ENCODE measurements around the gene GLDN. TPM values are rescaled to one million over a fixed set of nuclear protein-coding genes. Genes with fewer than 3 reads are reported as not detected.

The GLDN gene
- total RNA-seq, 1 donor from 2014 or later, result 0.09 TPM

DNA sequence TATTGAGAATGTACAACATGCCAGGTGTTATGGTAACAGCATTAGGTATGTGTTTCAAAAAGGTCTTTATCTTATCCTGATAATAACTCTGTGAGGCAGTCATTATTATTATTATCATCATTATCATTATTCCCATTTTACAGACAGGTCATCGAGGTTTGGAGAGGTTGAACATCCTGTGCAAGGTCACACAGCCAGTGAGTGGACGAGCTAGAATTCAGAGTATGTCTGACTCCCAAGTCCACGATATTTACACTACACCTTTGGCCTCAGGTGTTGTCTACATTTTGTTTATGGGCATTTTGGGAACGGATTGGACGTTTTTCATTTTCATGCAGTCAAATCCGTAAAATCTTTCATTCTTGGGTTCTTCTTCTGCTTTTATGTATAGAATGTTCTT is 24.0 kb downstream of the GLDN start:
- Histone ChIP-seq H3K27me3 (ENCODE audit: insufficient read depth, low read length) (peaks cover 24% of the 10 kb centered on the region), H3K9ac (ENCODE audit: low read length) (no peak overlapping the region), H3K36me3 (ENCODE audit: insufficient read depth, low read length) (no peaks in the 10 kb centered on the region), H3K9me3 (ENCODE audit: insufficient read depth, low read depth, low read length) (no peaks in the 10 kb centered on the region), H3K4me1 (ENCODE audit: insufficient read depth, low read length) (peaks cover 18% of the 10 kb centered on the region), H3K4me2 (ENCODE audit: low read length) (no peak overlapping the region), H4K20me1 (ENCODE audit: insufficient read depth, low read length) (no peaks in the 10 kb centered on the region), H3K27ac (ENCODE audit: low read depth, low read length) (no peak overlapping the region), H3K79me2 (ENCODE audit: insufficient read depth, low read length) (no peaks in the 10 kb centered on the region), H2AFZ (ENCODE audit: low read depth, low read length) (no peak overlapping the region), H3K4me3 (ENCODE audit: insufficient read depth, low read depth, low read length) (no peak overlapping the region)
- Mint-ChIP-seq H3K4me1 (ENCODE audit: low read depth, unreplicated experiment) (peaks cover 2% of the 10 kb centered on the region), H3K27me3 (ENCODE audit: low read depth, unreplicated experiment) (no peaks in the 10 kb centered on the region), H3K36me3 (ENCODE audit: low read depth, unreplicated experiment) (no peaks in the 10 kb centered on the region), H3K4me3 (ENCODE audit: unreplicated experiment) (no peak overlapping the region), H3K9me3 (ENCODE audit: unreplicated experiment) (no peaks in the 10 kb centered on the region), H3K27ac (ENCODE audit: unreplicated experiment) (no peak overlapping the region)
- no peak for DNase-seq (ENCODE audit: low read depth)
- TF ChIP-seq CTCF (IDR thresholded peaks at IDR 0.05; ENCODE audit: insufficient read depth, low read depth, low read length) (no peak), EZH2 (IDR thresholded peaks at IDR 0.05; ENCODE audit: insufficient read depth, low read length) (no peak)
- FAIRE-seq, result peak; percentile 29

- H3K27me3 ChIP-seq (ENCODE audit: insufficient read depth, low read length), result peaks cover 21% of the 10 kb centered on the region
- H3K36me3 ChIP-seq (ENCODE audit: insufficient read depth, low read length), result no peaks in the 10 kb centered on the region
- peaks cover 18% of the 10 kb centered on the region for H3K4me1 ChIP-seq (ENCODE audit: insufficient read depth, low read length)
- H3K9ac ChIP-seq (ENCODE audit: low read length), result no peak overlapping the region
- H3K27ac ChIP-seq (ENCODE audit: low read depth, low read length), result no peak overlapping the region
- no peaks in the 10 kb centered on the region for H3K79me2 ChIP-seq (ENCODE audit: insufficient read depth, low read length)
- no peak for FAIRE-seq
- Mint-ChIP-seq H3K27ac (ENCODE audit: unreplicated experiment) (no peak overlapping the region), H3K9me3 (ENCODE audit: unreplicated experiment) (no peaks in the 10 kb centered on the region), H3K27me3 (ENCODE audit: low read depth, unreplicated experiment) (no peaks in the 10 kb centered on the region), H3K4me3 (ENCODE audit: unreplicated experiment) (no peak overlapping the region), H3K36me3 (ENCODE audit: low read depth, unreplicated experiment) (no peaks in the 10 kb centered on the region), H3K4me1 (ENCODE audit: low read depth, unreplicated experiment) (peaks cover 2% of the 10 kb centered on the region)
- DNase-seq (ENCODE audit: low read depth), result no peak
- H4K20me1 ChIP-seq (ENCODE audit: insufficient read depth, low read length), result no peaks in the 10 kb centered on the region
- H3K9me3 ChIP-seq (ENCODE audit: insufficient read depth, low read depth, low read length), result no peaks in the 10 kb centered on the region
- no peak overlapping the region for H3K4me2 ChIP-seq (ENCODE audit: low read length)
- H2AFZ ChIP-seq (ENCODE audit: low read depth, low read length), result no peak overlapping the region
- H3K4me3 ChIP-seq (ENCODE audit: insufficient read depth, low read depth, low read length), result no peak overlapping the region
- no peak for TF ChIP-seq CTCF (IDR thresholded peaks at IDR 0.05; ENCODE audit: insufficient read depth, low read depth, low read length)
- no peak for TF ChIP-seq EZH2 (IDR thresholded peaks at IDR 0.05; ENCODE audit: insufficient read depth, low read length)
These were observed 24.6 kb downstream of the GLDN start for GRCh38 chr15:51366071-51366470.

DNA sequence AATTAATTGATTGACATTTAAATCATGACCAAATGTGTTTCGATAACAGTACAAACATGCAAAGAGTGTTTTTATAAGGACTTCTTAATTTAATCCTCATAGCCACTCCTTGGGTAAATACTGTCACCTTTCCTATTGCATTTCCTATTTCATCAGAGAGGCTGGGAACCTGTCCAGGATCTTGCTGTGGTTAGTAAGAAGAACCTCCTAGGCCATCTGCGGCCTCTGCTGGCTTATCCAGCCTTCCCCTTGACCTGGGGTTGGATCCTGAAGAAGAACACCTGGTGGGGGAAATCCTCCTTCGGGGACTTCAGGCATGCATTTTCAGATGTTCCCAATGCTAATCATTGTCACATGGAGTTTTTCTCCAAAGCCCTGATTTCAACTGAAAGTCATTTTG is 25.5 kb downstream of the GLDN start:
- Histone ChIP-seq H4K20me1 (ENCODE audit: insufficient read depth, low read length) (no peaks in the 10 kb centered on the region), H3K79me2 (ENCODE audit: insufficient read depth, low read length) (no peaks in the 10 kb centered on the region), H3K9ac (ENCODE audit: low read length) (no peak overlapping the region), H3K36me3 (ENCODE audit: insufficient read depth, low read length) (no peaks in the 10 kb centered on the region), H3K27me3 (ENCODE audit: insufficient read depth, low read length) (peaks cover 19% of the 10 kb centered on the region), H3K4me1 (ENCODE audit: insufficient read depth, low read length) (peaks cover 18% of the 10 kb centered on the region), H3K4me3 (ENCODE audit: insufficient read depth, low read depth, low read length) (no peak overlapping the region), H2AFZ (ENCODE audit: low read depth, low read length) (no peak overlapping the region), H3K27ac (ENCODE audit: low read depth, low read length) (no peak overlapping the region), H3K4me2 (ENCODE audit: low read length) (no peak overlapping the region), H3K9me3 (ENCODE audit: insufficient read depth, low read depth, low read length) (no peaks in the 10 kb centered on the region)
- no peak overlapping the region for H3K4me3 Mint-ChIP-seq (ENCODE audit: unreplicated experiment)
- FAIRE-seq (no peak), DNase-seq (ENCODE audit: low read depth) (peak; percentile 70)
- H3K4me1 Mint-ChIP-seq (ENCODE audit: low read depth, unreplicated experiment), result peaks cover 2% of the 10 kb centered on the region
- no peaks in the 10 kb centered on the region for H3K36me3 Mint-ChIP-seq (ENCODE audit: low read depth, unreplicated experiment)
- H3K27me3 Mint-ChIP-seq (ENCODE audit: low read depth, unreplicated experiment), result no peaks in the 10 kb centered on the region
- TF ChIP-seq CTCF (IDR thresholded peaks at IDR 0.05; ENCODE audit: insufficient read depth, low read depth, low read length) (no peak), EZH2 (IDR thresholded peaks at IDR 0.05; ENCODE audit: insufficient read depth, low read length) (no peak)
- H3K27ac Mint-ChIP-seq (ENCODE audit: unreplicated experiment), result no peak overlapping the region
- no peaks in the 10 kb centered on the region for H3K9me3 Mint-ChIP-seq (ENCODE audit: unreplicated experiment)

Data from astrocyte (in vitro differentiated cells and primary cell).